DND-41 (cell line): ENCODE results near the gene SLC1A3.
"Not testable (repeated sequence)": the region's sequence is repeated elsewhere in the genome, so short reads cannot be mapped to it uniquely, and the experiment has no call there.

Experiments used
- ATAC-seq: fragments of 200-7000 bp; cut with Tn5 transposase; 3 replicates; pipeline ENCODE4 v1.9.1; 2021; ENCODE audit warnings: low read depth; ENCODE audit not compliant: insufficient read depth
- DNase-seq: peaks from one replicate; pipeline ENCODE4 v3.0.0-alpha.2; 2020
- H2AFZ ChIP-seq: 2 replicates; pipeline ENCODE4 v1.6.0; 2012; ENCODE audit warnings: low read depth, low read length
- H3K27ac ChIP-seq: 2 replicates; pipeline ENCODE4 v1.5.1; 2012; ENCODE audit warnings: low read length, inconsistent platforms
- H3K27me3 ChIP-seq: fragments of 200-600 bp; sonication (generic); 2 replicates; pipeline ENCODE4 v1.6.0; 2012; ENCODE audit warnings: low read length, mild to moderate bottlenecking, inconsistent platforms; ENCODE audit not compliant: insufficient read depth, poor library complexity
- H3K36me3 ChIP-seq: 2 replicates; pipeline ENCODE4 v1.5.1; 2012; ENCODE audit warnings: low read length, inconsistent platforms; ENCODE audit not compliant: insufficient read depth
- H3K4me1 ChIP-seq: 2 replicates; pipeline ENCODE4 v1.5.1; 2012; ENCODE audit warnings: mild to moderate bottlenecking, low read length; ENCODE audit not compliant: insufficient read depth
- H3K4me2 ChIP-seq: 2 replicates; pipeline ENCODE4 v1.6.0; 2012; ENCODE audit warnings: mild to moderate bottlenecking, moderate library complexity, low read length, inconsistent platforms; ENCODE audit not compliant: insufficient read depth
- H3K4me3 ChIP-seq, 2 experiments: fragments of 200-600 bp in 1 of 2; shearing (Covaris generic) in 1 of 2; 2 replicates each; pipeline ENCODE4 v1.5.1; 2012 to 2016; ENCODE audit warnings: inconsistent platforms in 2 of 2, low read length in 2 of 2, mild to moderate bottlenecking in 2 of 2, low read depth in 1 of 2, moderate library complexity in 1 of 2
- H3K79me2 ChIP-seq: 2 replicates; pipeline ENCODE4 v1.6.0; 2012; ENCODE audit warnings: low read length, inconsistent platforms; ENCODE audit not compliant: insufficient read depth
- H3K9ac ChIP-seq: 2 replicates; pipeline ENCODE4 v1.6.0; 2012; ENCODE audit warnings: low read depth, mild to moderate bottlenecking, inconsistent platforms, low read length, moderate library complexity
- H3K9me3 ChIP-seq: 2 replicates; pipeline ENCODE4 v1.5.1; 2012; ENCODE audit warnings: low read length, moderate library complexity, mild to moderate bottlenecking, inconsistent platforms; ENCODE audit not compliant: insufficient read depth, severe bottlenecking
- H4K20me1 ChIP-seq: 2 replicates; pipeline ENCODE4 v1.6.0; 2012; ENCODE audit warnings: low read length; ENCODE audit not compliant: insufficient read depth
- EZH2 ChIP-seq: IDR thresholded peaks from 3 replicates; pipeline ENCODE4 v1.6.1; 2012; ENCODE audit warnings: borderline replicate concordance, low read depth, mild to moderate bottlenecking, moderate library complexity, low read length, inconsistent platforms; ENCODE audit not compliant: severe bottlenecking
- TF ChIP-seq, protein P1 (sequence below): IDR thresholded peaks from 2 replicates; pipeline ENCODE4 v1.5.1; 2012; ENCODE audit warnings: borderline replicate concordance, low read length, moderate library complexity, mild to moderate bottlenecking; ENCODE audit not compliant: poor library complexity, severe bottlenecking; ENCODE audit errors: extremely low read depth

The SLC1A3 gene

GRCh38 chr5:36584009-36584875 is 22.2 kb upstream of the SLC1A3 start:
- DNase-seq (no peak), ATAC-seq (no peak)
- no peak overlapping the region for H3K4me2 ChIP-seq
- TF ChIP-seq, protein P1, sequence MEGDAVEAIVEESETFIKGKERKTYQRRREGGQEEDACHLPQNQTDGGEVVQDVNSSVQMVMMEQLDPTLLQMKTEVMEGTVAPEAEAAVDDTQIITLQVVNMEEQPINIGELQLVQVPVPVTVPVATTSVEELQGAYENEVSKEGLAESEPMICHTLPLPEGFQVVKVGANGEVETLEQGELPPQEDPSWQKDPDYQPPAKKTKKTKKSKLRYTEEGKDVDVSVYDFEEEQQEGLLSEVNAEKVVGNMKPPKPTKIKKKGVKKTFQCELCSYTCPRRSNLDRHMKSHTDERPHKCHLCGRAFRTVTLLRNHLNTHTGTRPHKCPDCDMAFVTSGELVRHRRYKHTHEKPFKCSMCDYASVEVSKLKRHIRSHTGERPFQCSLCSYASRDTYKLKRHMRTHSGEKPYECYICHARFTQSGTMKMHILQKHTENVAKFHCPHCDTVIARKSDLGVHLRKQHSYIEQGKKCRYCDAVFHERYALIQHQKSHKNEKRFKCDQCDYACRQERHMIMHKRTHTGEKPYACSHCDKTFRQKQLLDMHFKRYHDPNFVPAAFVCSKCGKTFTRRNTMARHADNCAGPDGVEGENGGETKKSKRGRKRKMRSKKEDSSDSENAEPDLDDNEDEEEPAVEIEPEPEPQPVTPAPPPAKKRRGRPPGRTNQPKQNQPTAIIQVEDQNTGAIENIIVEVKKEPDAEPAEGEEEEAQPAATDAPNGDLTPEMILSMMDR: no peak
- no peak overlapping the region for H3K9ac ChIP-seq
- no peak overlapping the region for H2AFZ ChIP-seq
- H3K4me1 ChIP-seq: no peaks in the 10 kb centered on the region
- H3K79me2 ChIP-seq: no peaks in the 10 kb centered on the region
- H3K27me3 ChIP-seq: peaks cover 13% of the 10 kb centered on the region
- no peak overlapping the region for H3K4me3 ChIP-seq
- no peaks in the 10 kb centered on the region for H3K9me3 ChIP-seq
- H3K36me3 ChIP-seq: no peaks in the 10 kb centered on the region
- H3K27ac ChIP-seq: no peak overlapping the region
- no peaks in the 10 kb centered on the region for H4K20me1 ChIP-seq

GRCh38 chr5:36585701-36586100 is 20.7 kb upstream of the SLC1A3 start:
- no peaks in the 10 kb centered on the region for H3K4me1 ChIP-seq
- H3K4me3 ChIP-seq: no peak overlapping the region
- no peak for DNase-seq
- H4K20me1 ChIP-seq: no peaks in the 10 kb centered on the region
- H3K9ac ChIP-seq: no peak overlapping the region
- H3K4me2 ChIP-seq: no peak overlapping the region
- H3K79me2 ChIP-seq: no peaks in the 10 kb centered on the region
- H2AFZ ChIP-seq: no peak overlapping the region
- no peak for ATAC-seq
- H3K9me3 ChIP-seq: no peaks in the 10 kb centered on the region
- H3K27ac ChIP-seq: no peak overlapping the region
- no peaks in the 10 kb centered on the region for H3K36me3 ChIP-seq
- TF ChIP-seq EZH2: no peak
- TF ChIP-seq, protein P1: no peak
- H3K27me3 ChIP-seq: peaks cover 13% of the 10 kb centered on the region

GRCh38 chr5:36587354-36587753 is 19.1 kb upstream of the SLC1A3 start:
- Histone ChIP-seq H3K79me2 (no peaks in the 10 kb centered on the region), H3K4me1 (no peaks in the 10 kb centered on the region), H3K27me3 (peaks cover 7% of the 10 kb centered on the region), H3K36me3 (no peaks in the 10 kb centered on the region), H3K9me3 (no peaks in the 10 kb centered on the region), H3K4me2 (no peak overlapping the region), H4K20me1 (no peaks in the 10 kb centered on the region), H2AFZ (no peak overlapping the region), H3K27ac (no peak overlapping the region), H3K4me3 (no peak overlapping the region), H3K9ac (no peak overlapping the region)
- TF ChIP-seq, protein P1: no peak
- TF ChIP-seq EZH2: no peak
- DNase-seq (no peak), ATAC-seq (no peak)

DNA sequence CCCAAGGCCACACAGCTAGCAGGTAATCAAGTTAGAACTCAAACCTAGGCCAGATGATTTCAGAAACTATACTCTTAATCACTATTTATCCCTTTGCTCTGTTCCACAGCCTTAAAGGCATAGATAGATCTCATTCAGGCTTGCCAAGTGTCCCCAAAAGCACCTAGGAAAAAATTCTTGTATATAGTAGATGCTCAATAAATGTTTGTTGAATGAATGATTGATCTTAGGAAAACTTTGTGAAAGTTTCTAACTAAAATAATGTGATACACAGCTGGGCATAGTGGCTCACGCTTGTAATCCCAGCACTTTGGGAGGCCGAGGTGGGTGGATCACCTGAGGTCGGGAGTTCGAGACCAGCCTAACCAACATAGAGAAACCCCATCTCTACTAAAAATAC is 16.7 kb upstream of the SLC1A3 start:
- not testable (repeated sequence) for H3K36me3 ChIP-seq, H3K4me1 ChIP-seq, H3K27ac ChIP-seq, H3K9ac ChIP-seq, H3K4me3 ChIP-seq, ATAC-seq, H3K4me2 ChIP-seq, DNase-seq, H3K79me2 ChIP-seq, H3K9me3 ChIP-seq, H3K27me3 ChIP-seq, H2AFZ ChIP-seq, H4K20me1 ChIP-seq
